Skin epidermis (tissue), 12 donors: Measurements from ENCODE around the gene ST6GAL1.
"Not testable (repeated sequence)": the region's sequence is repeated elsewhere in the genome, so short reads cannot be mapped to it uniquely, and the experiment has no call there.

Experiments used
- H3K27ac ChIP-seq, 21 experiments: fragments of 200-600 bp; sonication (generic) in 11 of 21; one replicate each; pipeline ENCODE4 v1.5.0; 2020; ENCODE audit warnings: mild to moderate bottlenecking in 3 of 21, inconsistent platforms in 2 of 21, moderate library complexity in 2 of 21
- H3K4me3 ChIP-seq, 7 experiments: fragments of 200-600 bp; sonication (generic) in 2 of 7; one replicate each; pipeline ENCODE4 v1.5.0; 2020; ENCODE audit warnings: inconsistent platforms in 2 of 7, mild to moderate bottlenecking in 2 of 7, moderate library complexity in 1 of 7

Gene ST6GAL1

GRCh38 chr3:186963636-186964035 is 33.3 kb downstream of the ST6GAL1 start:
- Histone ChIP-seq H3K4me3 (no peak overlapping the region), H3K27ac (no peak overlapping the region)

DNA sequence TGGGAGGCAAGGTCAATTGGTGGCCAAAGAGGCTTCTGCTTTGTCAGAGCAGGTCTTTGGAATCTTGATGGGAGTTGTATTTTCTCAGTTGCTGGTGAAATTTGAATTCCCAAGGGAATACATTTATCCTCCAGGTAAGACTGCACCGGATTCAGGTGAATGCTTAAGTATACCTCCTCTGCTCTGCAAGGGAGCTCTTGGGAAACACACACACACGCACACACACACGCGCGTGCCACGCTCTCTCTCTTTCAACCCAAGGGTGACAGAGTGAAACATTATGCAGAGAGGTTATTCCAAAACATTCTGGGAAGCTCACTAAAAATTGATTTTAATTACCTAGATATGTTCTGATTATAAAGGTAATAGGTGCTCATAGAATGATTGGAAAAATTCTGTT is 33.7 kb downstream of the ST6GAL1 start:
- peak overlapping the region in 1 of 21 experiments; percentile 36 for H3K27ac ChIP-seq

GRCh38 chr3:186964616-186965015 is 34.3 kb downstream of the ST6GAL1 start:
- Histone ChIP-seq H3K27ac (peak overlapping the region in 3 of 21 experiments; percentile 20 to 60 (median 36)), H3K4me3 (no peak overlapping the region)

More for the DNA sequence above, 33.7 kb downstream of the ST6GAL1 start:
- H3K4me3 ChIP-seq: no peak overlapping the region

- H3K4me3 ChIP-seq: no peak overlapping the region
- peak overlapping the region in 7 of 21 experiments; percentile 2 to 60 (median 43) for H3K27ac ChIP-seq
These were observed 35.0 kb downstream of the ST6GAL1 start for GRCh38 chr3:186965141-186965879.

GRCh38 chr3:186966406-186966805 is 36.1 kb downstream of the ST6GAL1 start:
- Histone ChIP-seq H3K4me3 (no peak overlapping the region), H3K27ac (no peak overlapping the region)

DNA sequence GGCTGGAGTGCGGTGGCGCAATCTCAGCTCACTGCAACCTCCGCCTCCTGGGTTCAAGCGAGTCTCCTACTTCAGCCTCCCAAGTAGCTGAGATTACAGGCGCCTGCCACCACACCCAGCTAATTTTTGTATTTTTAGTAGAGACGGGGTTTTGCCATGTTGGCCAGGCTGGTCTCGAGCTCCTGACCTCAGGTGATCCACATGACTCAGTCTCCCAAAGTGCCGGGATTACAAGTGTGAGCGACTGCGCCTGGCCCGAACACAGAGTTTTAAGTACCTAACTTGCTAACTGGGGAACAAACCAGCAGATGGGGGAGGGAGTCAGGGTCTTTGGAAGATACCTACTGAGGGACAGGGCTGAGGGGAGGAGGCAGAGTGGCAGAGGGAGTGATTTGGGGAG is 36.9 kb downstream of the ST6GAL1 start:
- H3K27ac ChIP-seq: peak overlapping the region in 5 of 21 experiments; percentile 12 to 46 (median 32)
- not testable (repeated sequence) for H3K4me3 ChIP-seq

DNA sequence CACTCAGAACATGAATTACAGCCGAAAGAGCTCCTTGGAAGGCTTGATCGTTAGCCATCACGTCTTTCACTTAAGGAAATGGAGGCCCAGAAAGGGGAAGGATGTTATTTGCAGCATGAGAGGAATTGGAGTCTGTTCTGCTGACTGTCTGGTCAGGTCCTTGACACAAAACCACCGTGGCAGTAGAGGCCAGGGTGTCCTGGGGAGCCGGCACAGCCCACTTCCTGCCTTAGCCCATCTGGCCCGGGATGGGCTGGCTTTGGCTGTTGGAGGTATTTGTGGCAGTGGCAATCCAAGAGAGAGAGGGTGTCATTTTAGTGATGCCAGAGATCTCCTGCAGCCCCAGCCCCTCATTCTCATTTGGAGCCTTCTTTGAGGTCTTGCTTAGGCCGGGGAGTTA is 37.4 kb downstream of the ST6GAL1 start:
- H3K27ac ChIP-seq: peak overlapping the region in 6 of 21 experiments; percentile 12 to 46 (median 32)

DNA sequence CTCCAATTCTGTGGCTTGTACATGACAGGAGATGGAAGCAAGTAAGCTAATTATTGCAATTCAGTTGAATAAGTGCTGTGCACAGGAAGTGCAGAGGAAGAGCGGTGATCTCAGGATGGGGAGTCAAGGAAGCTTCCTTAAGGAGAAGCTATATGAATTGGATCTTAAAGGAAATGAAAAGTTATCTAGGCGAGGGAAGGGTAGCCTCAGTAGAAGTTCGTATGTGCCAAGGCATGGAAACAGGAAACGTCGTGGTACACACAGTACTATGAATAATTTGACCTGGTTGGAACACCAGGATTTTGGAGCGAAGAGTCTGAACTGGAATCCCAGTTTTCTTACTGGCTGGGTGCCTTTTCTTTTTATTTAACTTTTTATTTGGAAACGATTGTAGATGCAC is 39.3 kb downstream of the ST6GAL1 start:
- no peak overlapping the region for H3K4me3 ChIP-seq
- H3K27ac ChIP-seq: no peak overlapping the region

More for the DNA sequence above, 37.4 kb downstream of the ST6GAL1 start:
- H3K4me3 ChIP-seq: no peak overlapping the region

GRCh38 chr3:186971106-186971505 is 40.8 kb downstream of the ST6GAL1 start:
- not testable (repeated sequence) for H3K4me3 ChIP-seq
- H3K27ac ChIP-seq: peak overlapping the region in 5 of 21 experiments; percentile 17 to 55 (median 36)

DNA sequence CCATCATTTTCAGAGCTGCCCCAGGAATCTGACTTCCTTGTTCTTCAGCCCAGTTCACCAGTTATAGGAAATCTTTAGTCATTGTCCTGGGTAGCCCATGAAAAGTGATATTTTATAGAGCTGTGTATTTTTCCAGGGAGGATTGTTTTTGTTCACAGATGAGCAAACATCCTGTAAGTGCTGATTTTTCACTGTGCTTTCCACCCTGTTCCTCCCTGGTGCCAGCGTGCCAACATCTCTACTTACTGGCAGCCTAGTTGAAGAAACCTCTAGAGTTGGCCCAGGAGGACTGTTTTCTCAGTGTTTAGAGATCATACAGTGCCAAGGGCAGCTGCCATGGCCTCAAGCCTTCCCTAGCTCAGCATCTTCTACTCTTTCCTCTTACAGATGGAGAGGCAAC is 41.3 kb downstream of the ST6GAL1 start:
- Histone ChIP-seq H3K27ac (peak overlapping the region in 4 of 21 experiments; percentile 17 to 55 (median 36)), H3K4me3 (no peak overlapping the region)

- Histone ChIP-seq H3K4me3 (no peak overlapping the region), H3K27ac (no peak overlapping the region)
These were observed 43.4 kb downstream of the ST6GAL1 start for GRCh38 chr3:186973702-186974101.

DNA sequence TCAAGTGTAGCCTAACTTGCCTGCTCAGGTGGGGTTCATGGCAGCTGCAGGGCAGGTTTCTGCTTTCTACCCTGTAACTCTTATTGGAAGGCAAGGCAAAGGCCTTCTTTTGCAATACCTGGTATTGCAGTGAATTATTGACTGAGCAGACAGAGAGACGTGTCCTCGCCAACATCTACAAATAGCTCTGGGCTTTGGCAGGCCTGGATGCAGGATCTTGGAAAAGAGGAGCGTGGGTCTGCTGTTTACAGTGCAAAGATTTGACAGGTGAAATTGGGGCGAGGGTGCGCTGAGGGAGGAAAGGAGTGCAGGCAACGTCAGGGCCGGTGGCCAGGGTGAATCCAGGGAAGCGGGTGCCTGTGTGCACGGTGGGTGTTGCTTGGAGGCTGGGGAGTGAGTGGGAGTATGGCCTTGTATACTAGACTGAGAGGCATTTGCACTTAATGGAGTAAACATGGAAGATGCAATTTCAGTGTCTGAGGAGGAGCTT is 44.5 kb downstream of the ST6GAL1 start:
- Histone ChIP-seq H3K27ac (no peak overlapping the region), H3K4me3 (no peak overlapping the region)

GRCh38 chr3:186975726-186976125 is 45.4 kb downstream of the ST6GAL1 start:
- H3K27ac ChIP-seq: peak overlapping the region in 1 of 21 experiments; percentile 38
- no peak overlapping the region for H3K4me3 ChIP-seq

- no peak overlapping the region for H3K4me3 ChIP-seq
These were observed 46.8 kb downstream of the ST6GAL1 start for GRCh38 chr3:186976837-186977750.

GRCh38 chr3:186978712-186979111 is 48.4 kb downstream of the ST6GAL1 start:
- no peak overlapping the region for H3K4me3 ChIP-seq
- no peak overlapping the region for H3K27ac ChIP-seq

More at GRCh38 chr3:186976837-186977750, 46.8 kb downstream of the ST6GAL1 start:
- H3K27ac ChIP-seq: peak overlapping the region in 9 of 21 experiments; percentile 14 to 63 (median 44)

DNA sequence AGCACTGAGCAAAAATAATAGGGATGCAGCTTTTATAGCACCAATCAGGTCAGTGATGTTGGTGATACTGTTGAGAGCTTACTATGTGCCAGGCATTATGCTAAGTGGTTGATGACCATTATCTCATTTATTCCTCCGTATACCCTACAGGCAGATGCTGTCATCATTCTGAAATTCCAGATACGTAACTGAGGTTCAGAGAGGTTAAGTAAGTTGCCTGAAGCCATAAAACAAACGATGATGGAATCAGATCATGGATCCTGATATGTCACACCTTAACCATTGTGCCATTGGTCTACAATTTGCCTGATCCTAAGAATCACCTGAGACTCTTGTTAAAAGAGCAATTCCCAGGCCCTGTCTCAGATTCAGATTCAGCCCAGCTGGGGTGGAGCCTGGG is 49.5 kb downstream of the ST6GAL1 start:
- Histone ChIP-seq H3K27ac (no peak overlapping the region), H3K4me3 (no peak overlapping the region)

DNA sequence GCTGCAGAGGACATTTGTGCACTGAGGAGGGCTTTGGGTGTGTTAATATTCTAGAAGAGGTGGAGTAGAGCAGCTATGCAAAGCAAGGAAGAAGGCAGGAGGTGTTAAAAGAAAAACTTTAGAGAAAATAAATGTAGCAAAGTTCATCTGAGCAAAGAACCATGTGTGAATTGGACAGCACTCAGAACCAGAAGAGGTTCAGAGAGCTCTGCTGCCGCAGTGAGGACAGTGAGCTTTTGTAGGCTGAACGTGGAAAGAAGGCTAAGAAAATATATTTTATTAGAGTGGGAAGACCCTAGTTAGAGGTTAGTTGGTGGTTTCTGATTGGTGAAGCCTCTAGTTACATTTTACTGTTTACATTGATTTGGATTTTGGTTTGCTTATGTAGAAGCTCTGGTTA is 50.7 kb downstream of the ST6GAL1 start:
- Histone ChIP-seq H3K27ac (peak overlapping the region in 1 of 21 experiments; percentile 14), H3K4me3 (no peak overlapping the region)

GRCh38 chr3:186983659-186984058 is 53.3 kb downstream of the ST6GAL1 start:
- no peak overlapping the region for H3K4me3 ChIP-seq
- H3K27ac ChIP-seq: no peak overlapping the region

DNA sequence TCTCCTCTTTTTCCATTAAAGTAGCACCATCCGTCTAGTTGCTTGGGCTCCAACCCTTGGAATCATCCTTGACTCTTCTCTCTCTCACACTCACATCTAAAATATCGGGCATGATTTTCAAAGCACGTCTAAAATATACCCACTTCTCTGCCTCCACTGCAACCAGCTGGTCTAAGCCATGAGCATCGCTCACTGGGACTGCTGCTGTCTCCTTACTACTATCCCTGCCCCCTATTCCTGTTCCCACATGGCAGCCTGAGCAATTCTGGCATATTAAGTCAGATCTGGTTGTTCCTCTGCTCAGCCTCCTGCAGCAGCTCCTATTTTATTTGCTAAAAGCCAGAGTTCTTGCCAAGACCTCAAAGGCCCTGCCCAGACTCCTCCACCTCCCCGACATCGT is 53.7 kb downstream of the ST6GAL1 start:
- H3K27ac ChIP-seq: no peak overlapping the region
- no peak overlapping the region for H3K4me3 ChIP-seq

DNA sequence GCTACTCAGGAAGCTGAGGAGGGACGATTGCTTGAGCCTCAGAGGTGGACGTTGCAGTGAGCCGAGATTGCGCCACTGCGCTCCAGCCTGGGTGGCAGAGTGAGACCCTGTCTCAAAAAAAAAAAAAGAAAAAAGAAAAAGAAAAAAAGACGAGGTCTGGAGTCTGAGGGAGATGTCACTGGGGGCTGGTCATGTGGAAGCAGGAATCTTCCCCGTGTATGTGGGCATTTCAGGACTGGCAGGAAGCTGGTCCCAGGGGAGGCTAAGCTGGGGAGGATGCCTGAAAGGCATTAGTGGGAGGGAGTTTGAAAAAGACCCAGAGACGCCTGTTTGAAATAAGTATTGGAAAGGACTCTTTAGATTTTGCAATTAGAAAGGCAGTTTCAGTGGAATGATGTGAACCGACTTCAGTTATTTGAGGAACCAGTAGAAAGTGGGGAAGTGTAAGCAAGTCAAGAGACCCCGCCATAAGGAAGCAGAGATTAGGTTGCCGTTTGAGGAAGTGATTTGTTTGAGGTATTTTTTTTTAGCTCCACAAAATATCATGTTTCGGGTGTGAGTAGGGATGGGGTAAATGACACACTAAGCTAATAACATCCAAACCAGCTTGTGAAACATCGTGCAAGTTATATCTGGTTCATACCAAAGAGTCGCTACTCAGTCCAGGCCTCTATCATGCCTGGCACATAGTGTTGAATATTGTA is 55.5 kb downstream of the ST6GAL1 start:
- H3K27ac ChIP-seq: peak overlapping the region in 10 of 21 experiments; percentile 1 to 78 (median 58)

More for the DNA sequence above, 55.5 kb downstream of the ST6GAL1 start:
- H3K4me3 ChIP-seq: no peak overlapping the region
